DND-41 (cell line): ENCODE data around the gene BCAN.

Experiments used
- EZH2 ChIP-seq: IDR thresholded peaks from 3 replicates; pipeline ENCODE4 v1.6.1; 2012; ENCODE audit warnings: borderline replicate concordance, low read depth, mild to moderate bottlenecking, moderate library complexity, low read length, inconsistent platforms; ENCODE audit not compliant: severe bottlenecking
- TF ChIP-seq, protein P1 (sequence below): IDR thresholded peaks from 2 replicates; pipeline ENCODE4 v1.5.1; 2012; ENCODE audit warnings: borderline replicate concordance, low read length, moderate library complexity, mild to moderate bottlenecking; ENCODE audit not compliant: poor library complexity, severe bottlenecking; ENCODE audit errors: extremely low read depth

GRCh38 chr1:156704166-156704711 is 62.3 kb downstream of the BCAN start:
- TF ChIP-seq, protein P1, sequence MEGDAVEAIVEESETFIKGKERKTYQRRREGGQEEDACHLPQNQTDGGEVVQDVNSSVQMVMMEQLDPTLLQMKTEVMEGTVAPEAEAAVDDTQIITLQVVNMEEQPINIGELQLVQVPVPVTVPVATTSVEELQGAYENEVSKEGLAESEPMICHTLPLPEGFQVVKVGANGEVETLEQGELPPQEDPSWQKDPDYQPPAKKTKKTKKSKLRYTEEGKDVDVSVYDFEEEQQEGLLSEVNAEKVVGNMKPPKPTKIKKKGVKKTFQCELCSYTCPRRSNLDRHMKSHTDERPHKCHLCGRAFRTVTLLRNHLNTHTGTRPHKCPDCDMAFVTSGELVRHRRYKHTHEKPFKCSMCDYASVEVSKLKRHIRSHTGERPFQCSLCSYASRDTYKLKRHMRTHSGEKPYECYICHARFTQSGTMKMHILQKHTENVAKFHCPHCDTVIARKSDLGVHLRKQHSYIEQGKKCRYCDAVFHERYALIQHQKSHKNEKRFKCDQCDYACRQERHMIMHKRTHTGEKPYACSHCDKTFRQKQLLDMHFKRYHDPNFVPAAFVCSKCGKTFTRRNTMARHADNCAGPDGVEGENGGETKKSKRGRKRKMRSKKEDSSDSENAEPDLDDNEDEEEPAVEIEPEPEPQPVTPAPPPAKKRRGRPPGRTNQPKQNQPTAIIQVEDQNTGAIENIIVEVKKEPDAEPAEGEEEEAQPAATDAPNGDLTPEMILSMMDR = no peak
- no peak for TF ChIP-seq EZH2
